Upper lobe of right lung (tissue), 1 donor: ENCODE data around the gene WNK2. TPM values are rescaled to one million over a fixed set of nuclear protein-coding genes. Genes with fewer than 3 reads are reported as not detected.
A peak's percentile ranks its signal among the peaks of the same experiment; 100 is the strongest.

ENCODE experiments used
- ATAC-seq: fragments of 200-7000 bp; cut with Tn5 transposase; one replicate; pipeline ENCODE4 v1.9.1; 2020; ENCODE audit warnings: mild to moderate bottlenecking, moderate library complexity
- DNase-seq: peaks from one replicate; pipeline ENCODE4 v3.0.0-alpha.2; 2020
- H3K27ac ChIP-seq: fragments of 200-600 bp; one replicate; pipeline ENCODE4 v1.8.0; 2022
- H3K27me3 ChIP-seq: fragments of 200-600 bp; one replicate; pipeline ENCODE4 v1.8.0; 2022; ENCODE audit warnings: mild to moderate bottlenecking
- H3K36me3 ChIP-seq: fragments of 200-600 bp; one replicate; pipeline ENCODE4 v1.8.0; 2022
- H3K4me1 ChIP-seq: fragments of 200-600 bp; one replicate; pipeline ENCODE4 v1.8.0; 2022
- H3K4me3 ChIP-seq: fragments of 200-600 bp; one replicate; pipeline ENCODE4 v1.8.0; 2022; ENCODE audit warnings: mild to moderate bottlenecking
- H3K9me3 ChIP-seq: fragments of 200-600 bp; one replicate; pipeline ENCODE4 v1.8.0; 2022
- CTCF ChIP-seq: fragments of 200-600 bp; IDR thresholded peaks from one replicate; pipeline ENCODE4 v1.8.0; 2022; ENCODE audit warnings: antibody characterized with exemption
- intact Hi-C: fragments of 100-400 bp; cut with DNase I; formaldehyde crosslinking; loops from one replicate; pipeline ENCODE4 v1.11.0; 2022
- total RNA-seq: library from RNA; stranded (reverse); fragmentation: NEBNext Ultra II Directional; extraction: Animal tissue kit (Norgen Biotek cat#: 25700); gene quantifications from one replicate; pipeline ENCODE4 v1.2.1, GENCODE V29; 2021
- donor health status: DM: no; HTN: yes; CAD: no; lungs with severe emphysema.

WNK2 gene
- total RNA-seq, 1 donor from 2014 or later = 0.35 TPM

GRCh38 chr9:93301291-93301811, 117.4 kb downstream of the WNK2 start:
- H3K9me3 ChIP-seq = no peaks in the 10 kb centered on the region
- DNase-seq (peak; percentile 58), ATAC-seq (no peak)
- H3K4me1 ChIP-seq = no peaks in the 10 kb centered on the region
- no peaks in the 10 kb centered on the region for H3K36me3 ChIP-seq
- intact Hi-C loops = loop anchor here (10.0 kb wide), 1 partner anchor 147 kb away; no protein-coding TSS in a partner anchor
- TF ChIP-seq CTCF = no peak
- H3K4me3 ChIP-seq = no peak overlapping the region
- no peaks in the 10 kb centered on the region for H3K27me3 ChIP-seq
- H3K27ac ChIP-seq = no peak overlapping the region

GRCh38 chr9:93301911-93302541, 118.1 kb downstream of the WNK2 start:
- peak; percentile 60 for DNase-seq
- ATAC-seq = no peak
- H3K4me1 ChIP-seq = no peaks in the 10 kb centered on the region
- no peak for TF ChIP-seq CTCF
- H3K4me3 ChIP-seq = no peak overlapping the region
- no peaks in the 10 kb centered on the region for H3K27me3 ChIP-seq
- no peaks in the 10 kb centered on the region for H3K9me3 ChIP-seq
- no peak overlapping the region for H3K27ac ChIP-seq
- no peaks in the 10 kb centered on the region for H3K36me3 ChIP-seq
- intact Hi-C loops = loop anchor here (10.0 kb wide), 1 partner anchor 147 kb away; no protein-coding TSS in a partner anchor

GRCh38 chr9:93302586-93303257, 118.8 kb downstream of the WNK2 start:
- Histone ChIP-seq H3K4me3 (no peak overlapping the region), H3K27ac (no peak overlapping the region), H3K36me3 (no peaks in the 10 kb centered on the region), H3K9me3 (no peaks in the 10 kb centered on the region), H3K4me1 (no peaks in the 10 kb centered on the region), H3K27me3 (no peaks in the 10 kb centered on the region)
- DNase-seq = peak; percentile 73
- TF ChIP-seq CTCF = peak; percentile 58
- intact Hi-C loops = loop anchor here (10.0 kb wide), 1 partner anchor 148 kb away; no protein-coding TSS in a partner anchor
- ATAC-seq = peak; percentile 72

GRCh38 chr9:93303258-93303771, 119.4 kb downstream of the WNK2 start:
- no peak for ATAC-seq
- no peaks in the 10 kb centered on the region for H3K36me3 ChIP-seq
- H3K9me3 ChIP-seq = no peaks in the 10 kb centered on the region
- intact Hi-C loops = loop anchor here (10.0 kb wide), 1 partner anchor 149 kb away; no protein-coding TSS in a partner anchor
- TF ChIP-seq CTCF = no peak
- H3K27me3 ChIP-seq = no peaks in the 10 kb centered on the region
- H3K4me3 ChIP-seq = no peak overlapping the region
- no peak overlapping the region for H3K27ac ChIP-seq
- H3K4me1 ChIP-seq = no peaks in the 10 kb centered on the region
- peak; percentile 40 for DNase-seq

- intact Hi-C loops = loop anchor here (10.0 kb wide), 1 partner anchor 149 kb away; no protein-coding TSS in a partner anchor
- ATAC-seq (no peak), DNase-seq (peak; percentile 51)
- no peaks in the 10 kb centered on the region for H3K9me3 ChIP-seq
- no peaks in the 10 kb centered on the region for H3K36me3 ChIP-seq
- no peaks in the 10 kb centered on the region for H3K4me1 ChIP-seq
- TF ChIP-seq CTCF = no peak
- no peak overlapping the region for H3K4me3 ChIP-seq
- H3K27me3 ChIP-seq = no peaks in the 10 kb centered on the region
- H3K27ac ChIP-seq = no peak overlapping the region
Observed at GRCh38 chr9:93303806-93304573, 120.1 kb downstream of the WNK2 start.
